HCT116 (cell line): ENCODE results near the gene TTC16. TPM values are rescaled to one million over a fixed set of nuclear protein-coding genes. Genes with fewer than 3 reads are reported as not detected.

Source experiments
- ATAC-seq: fragments of 200-7000 bp; cut with Tn5 transposase; 2 replicates; pipeline ENCODE4 v1.9.1; 2020; ENCODE audit warnings: mild to moderate bottlenecking, moderate library complexity
- BruUV-seq: library from RNA; stranded (reverse); fragments of 400-500 nt; replicated peaks from 2 replicates; lab custom pipeline; 2021; lab: Mats Ljungman, UMichigan
- CTCF ChIA-PET: fragments of 300-600 bp; sonication (Branson Sonifier 250); formaldehyde crosslinking; loops from one replicate; lab custom pipeline; 2021; ENCODE audit warnings: antibody characterized with exemption; lab: Charles Lee
- POLR2A ChIA-PET: fragments of 300-600, 350-600 bp; sonication (Branson Sonifier 250); formaldehyde crosslinking; loops from one replicate; lab custom pipeline; 2021; ENCODE audit warnings: antibody characterized with exemption; lab: Charles Lee
- RAD21 ChIA-PET, 2 experiments: fragments of 300-600 bp; sonication (Branson Sonifier 250); formaldehyde crosslinking; loops; one replicate each; lab custom pipeline; 2023; ENCODE audit warnings: low total read pairs in 2 of 2; ENCODE audit not compliant: uncharacterized antibody in 2 of 2, unreplicated experiment in 2 of 2, low non-redundant PET in 1 of 2; lab: Charles Lee
- DNase-seq: peaks from one replicate; pipeline ENCODE4 v3.0.0-alpha.2; 2010; ENCODE audit warnings: low read depth, low spot score
- H2AFZ ChIP-seq: fragments of 200-600 bp; shearing (Covaris generic), sonication (generic); 2 replicates; pipeline ENCODE4 v1.6.1; 2017; ENCODE audit warnings: low read depth, mixed run types, mixed read lengths, antibody characterized with exemption, low read length; ENCODE audit not compliant: poor library complexity, severe bottlenecking
- H3K27ac ChIP-seq: 2 replicates; pipeline ENCODE4 v1.5.1; 2012; ENCODE audit warnings: low read depth, low read length
- H3K27me3 ChIP-seq: fragments of 200-600 bp; sonication (generic); 2 replicates; pipeline ENCODE4 v1.6.1; 2016; ENCODE audit warnings: mixed run types, low read length, mixed read lengths; ENCODE audit not compliant: insufficient read depth
- H3K36me3 ChIP-seq, 2 experiments: fragments of 200-500 bp in 1 of 2; fragments of 200-600 bp in 1 of 2; sonication (Bioruptor generic) in 1 of 2; sonication (generic) in 1 of 2; 2 replicates each; pipeline versions ENCODE4 v1.5.1 to v1.6.1; 2014 to 2016; ENCODE audit warnings: low read length in 2 of 2, inconsistent platforms in 1 of 2, mixed read lengths in 1 of 2, mixed run types in 1 of 2; ENCODE audit not compliant: insufficient read depth in 2 of 2, control insufficient read depth in 1 of 2
- H3K4me1 ChIP-seq, 2 experiments: fragments of 200-600 bp in 1 of 2; sonication (generic) in 1 of 2; 2 replicates each; pipeline versions ENCODE4 v1.5.1 to v1.6.1; 2012 to 2017; ENCODE audit warnings: low read length in 2 of 2, inconsistent platforms in 1 of 2, mild to moderate bottlenecking in 1 of 2, mixed read lengths in 1 of 2, mixed run types in 1 of 2, moderate library complexity in 1 of 2; ENCODE audit not compliant: insufficient read depth in 2 of 2, control insufficient read depth in 1 of 2
- H3K4me2 ChIP-seq: fragments of 200-600 bp; sonication (generic); 2 replicates; pipeline ENCODE4 v1.6.1; 2017; ENCODE audit warnings: mixed run types, low read length, mixed read lengths
- H3K4me3 ChIP-seq, 2 experiments: fragments of 200-600 bp in 1 of 2; sonication (generic) in 1 of 2; replicated peaks in 1 of 2; 2 replicates each; pipeline ENCODE4 v1.5.1; 2011 to 2016; ENCODE audit warnings: low read length in 2 of 2, control low read depth in 1 of 2, low read depth in 1 of 2, mild to moderate bottlenecking in 1 of 2, mixed read lengths in 1 of 2, mixed run types in 1 of 2
- H3K79me2 ChIP-seq: fragments of 200-600 bp; sonication (generic); 2 replicates; pipeline ENCODE4 v1.6.1; 2017; ENCODE audit warnings: mild to moderate bottlenecking, mixed run types, low read length, moderate library complexity, mixed read lengths; ENCODE audit not compliant: insufficient read depth
- H3K9ac ChIP-seq: fragments of 200-600 bp; sonication (generic); 2 replicates; pipeline ENCODE4 v1.6.1; 2016; ENCODE audit warnings: low read length, mixed read lengths
- H3K9me2 ChIP-seq: fragments of 200-600 bp; sonication (generic), shearing (Covaris generic); 2 replicates; pipeline ENCODE4 v1.6.1; 2017; ENCODE audit warnings: mixed run types, mild to moderate bottlenecking, moderate library complexity; ENCODE audit not compliant: insufficient read depth
- H3K9me3 ChIP-seq, 2 experiments: fragments of 200-500 bp in 1 of 2; fragments of 200-600 bp in 1 of 2; sonication (Bioruptor generic) in 1 of 2; sonication (generic) in 1 of 2; 2 replicates each; pipeline ENCODE4 v1.6.1; 2014 to 2017; ENCODE audit warnings: low read length in 2 of 2, mixed read lengths in 2 of 2, inconsistent platforms in 1 of 2, low read depth in 1 of 2, mild to moderate bottlenecking in 1 of 2, mixed run types in 1 of 2, moderate library complexity in 1 of 2; ENCODE audit not compliant: control insufficient read depth in 1 of 2, insufficient read depth in 1 of 2
- H4K20me1 ChIP-seq: fragments of 200-600 bp; sonication (generic), shearing (Covaris generic); 2 replicates; pipeline ENCODE4 v1.6.1; 2017; ENCODE audit warnings: mixed run types, mild to moderate bottlenecking, moderate library complexity; ENCODE audit not compliant: insufficient read depth
- CBX3 ChIP-seq: IDR thresholded peaks from 2 replicates; pipeline ENCODE4 v1.6.1; 2012; ENCODE audit warnings: low read depth
- CEBPB ChIP-seq: IDR thresholded peaks from 2 replicates; pipeline ENCODE4 v1.6.1; 2012; ENCODE audit warnings: low read depth
- EZH2phosphoT487 ChIP-seq: fragments of 200-600 bp; IDR thresholded peaks from 2 replicates; pipeline ENCODE4 v1.6.1; 2018; ENCODE audit warnings: antibody characterized with exemption, borderline replicate concordance
- FOSL1 ChIP-seq: IDR thresholded peaks from 2 replicates; pipeline ENCODE4 v1.6.1; 2012; ENCODE audit warnings: low read depth
- JUND ChIP-seq: IDR thresholded peaks from 2 replicates; pipeline ENCODE4 v1.6.1; 2012
- POLR2A ChIP-seq: IDR thresholded peaks from 2 replicates; pipeline ENCODE4 v1.7.0; 2011; ENCODE audit warnings: borderline replicate concordance; ENCODE audit not compliant: insufficient read depth, insufficient read length; ENCODE audit errors: extremely low read depth
- POLR2AphosphoS5 ChIP-seq: IDR thresholded peaks from 2 replicates; pipeline ENCODE4 v1.6.1; 2011; ENCODE audit warnings: mild to moderate bottlenecking, low read depth, low read length, moderate library complexity
- SIN3A ChIP-seq: IDR thresholded peaks from 2 replicates; pipeline ENCODE4 v1.6.1; 2012; ENCODE audit warnings: low read depth
- SP1 ChIP-seq: IDR thresholded peaks from 2 replicates; pipeline ENCODE4 v1.6.1; 2012; ENCODE audit warnings: low read depth
- SRF ChIP-seq: IDR thresholded peaks from 2 replicates; pipeline ENCODE4 v1.6.1; 2012; ENCODE audit warnings: low read depth
- TCF7L2 ChIP-seq: IDR thresholded peaks from 2 replicates; pipeline ENCODE4 v1.7.0; 2011; ENCODE audit warnings: borderline replicate concordance, inconsistent platforms; ENCODE audit not compliant: insufficient read depth, insufficient read length; ENCODE audit errors: extremely low read depth
- ZBTB33 ChIP-seq: IDR thresholded peaks from 2 replicates; pipeline ENCODE4 v1.6.1; 2011; ENCODE audit warnings: mild to moderate bottlenecking, low read length, moderate library complexity; ENCODE audit not compliant: insufficient replicate concordance; ENCODE audit errors: extremely low read depth
- ZFX ChIP-seq: fragments of 450-650 bp; IDR thresholded peaks from 2 replicates; pipeline ENCODE4 v1.6.1; 2017
- ZNF274 ChIP-seq: fragments of 200-500 bp; sonication (Bioruptor generic); IDR thresholded peaks from 2 replicates; pipeline ENCODE4 v1.6.1; 2014; ENCODE audit warnings: mild to moderate bottlenecking, low read depth, low read length, inconsistent platforms
- intact Hi-C: fragments of 100-400 bp; cut with micrococcal nuclease; formaldehyde crosslinking; loops from 2 replicates; pipeline ENCODE4 v1.10.0; 2022
- total RNA-seq: library from RNA; stranded (reverse); gene quantifications from one replicate; pipeline ENCODE4 v1.2.1, GENCODE V29; 2021; ENCODE audit not compliant: unreplicated experiment
- TF ChIP-seq, protein P1 (sequence below): IDR thresholded peaks from 2 replicates; pipeline ENCODE4 v1.6.1; 2012

The TTC16 gene
- total RNA-seq, 1 experiment from 2014 or later: not detected

DNA sequence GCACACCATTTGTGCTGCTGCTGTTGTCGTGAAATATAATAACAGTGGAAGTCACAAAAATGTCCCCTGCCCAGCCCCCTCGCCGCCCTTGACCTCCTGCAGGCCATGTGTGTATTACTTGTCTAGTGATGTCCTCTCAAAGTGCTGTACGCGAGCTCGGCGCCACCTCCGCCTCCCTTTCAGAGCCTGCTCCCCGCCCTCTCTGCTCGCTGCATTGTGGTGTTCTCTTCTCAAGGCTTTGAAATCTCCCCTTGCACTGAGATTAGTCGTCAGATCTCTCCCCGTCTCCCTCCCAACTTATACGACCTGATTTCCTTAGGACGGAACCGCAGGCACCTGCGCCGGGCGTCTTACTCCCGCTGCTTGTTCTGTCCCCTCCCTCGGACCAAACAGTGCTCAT lies 23.8 kb upstream of the TTC16 start:
- H3K4me3 ChIP-seq: no peak overlapping the region
- ATAC-seq: no peak
- no peak overlapping the region for H3K4me2 ChIP-seq
- RAD21 ChIA-PET: no interaction called here
- DNase-seq: no peak
- no peaks in the 10 kb centered on the region for H3K9me3 ChIP-seq
- intact Hi-C loops: no loop called here
- H3K27ac ChIP-seq: no peak overlapping the region
- CTCF ChIA-PET: no interaction called here
- H3K79me2 ChIP-seq: no peaks in the 10 kb centered on the region
- no peaks in the 10 kb centered on the region for H3K9me2 ChIP-seq
- TF ChIP-seq FOSL1: no peak
- no peak for TF ChIP-seq POLR2AphosphoS5
- no peak for TF ChIP-seq CEBPB
- TF ChIP-seq ZNF274: no peak
- no peak for TF ChIP-seq ZBTB33
- no peak for TF ChIP-seq POLR2A
- TF ChIP-seq SIN3A: no peak
- no peak for TF ChIP-seq SP1
- no peak for TF ChIP-seq TCF7L2
- TF ChIP-seq, protein P1, sequence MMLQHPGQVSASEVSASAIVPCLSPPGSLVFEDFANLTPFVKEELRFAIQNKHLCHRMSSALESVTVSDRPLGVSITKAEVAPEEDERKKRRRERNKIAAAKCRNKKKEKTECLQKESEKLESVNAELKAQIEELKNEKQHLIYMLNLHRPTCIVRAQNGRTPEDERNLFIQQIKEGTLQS: no peak
- TF ChIP-seq SRF: no peak
- no peak for TF ChIP-seq JUND
- no peak for TF ChIP-seq EZH2phosphoT487
- no peak for TF ChIP-seq CBX3
- no peak for TF ChIP-seq ZFX
- POLR2A ChIA-PET: no interaction called here
- H3K36me3 ChIP-seq: 0 out of 4 replicates have a peak, but pooled peaks cover 0 to 4% of the 10 kb centered on the region in 2 experiments
- H3K9ac ChIP-seq: no peak overlapping the region
- no peak overlapping the region for H2AFZ ChIP-seq
- H3K4me1 ChIP-seq: no peaks in the 10 kb centered on the region
- H4K20me1 ChIP-seq: no peaks in the 10 kb centered on the region
- BruUV-seq: TSS peak; percentile 47
- no peaks in the 10 kb centered on the region for H3K27me3 ChIP-seq
